Stimulated activated CD4-positive, alpha-beta T cell treated with anti-CD3 and anti-CD28 coated beads, Interleukin-2, amount 100 ng/mL, for 48 hours (primary cell): ENCODE measurements around the gene TLR7.

ENCODE experiments used
- DNase-seq, 2 donors: peaks; one replicate each; pipeline ENCODE4 v3.0.0-alpha.2; 2020

Gene TLR7

GRCh38 chrX:12891915-12892506 is 25.1 kb downstream of the TLR7 start:
- DNase-seq, result no peak

- DNase-seq, result no peak
Measured at GRCh38 chrX:12892716-12893115, 25.8 kb downstream of the TLR7 start.

- peak; percentile 18 to 22 for DNase-seq
Measured at GRCh38 chrX:12894074-12895030, 27.5 kb downstream of the TLR7 start.

- DNase-seq, result no peak
Measured at GRCh38 chrX:12895866-12896265, 29.0 kb downstream of the TLR7 start.

- DNase-seq, result no peak
Measured at GRCh38 chrX:12896935-12897334, 30.1 kb downstream of the TLR7 start.

- DNase-seq, result no peak
Measured at GRCh38 chrX:12898073-12898472, 31.2 kb downstream of the TLR7 start.

GRCh38 chrX:12899506-12899905 is 32.6 kb downstream of the TLR7 start:
- DNase-seq, result no peak

- peak; percentile 67 to 75 for DNase-seq
Measured at GRCh38 chrX:12901486-12901885, 34.6 kb downstream of the TLR7 start.

- DNase-seq, result no peak
Measured at GRCh38 chrX:12903646-12904045, 36.8 kb downstream of the TLR7 start.

GRCh38 chrX:12906046-12906761 is 39.3 kb downstream of the TLR7 start, which contains the start of gene TLR8:
TLR8 (plus strand) TSS chrX:12906620; CDS start chrX:12906707, 87 bp downstream.
- DNase-seq, result no peak

GRCh38 chrX:12910423-12911121 is 43.7 kb downstream of the TLR7 start:
- DNase-seq, result no peak

- DNase-seq, result no peak
Measured at GRCh38 chrX:12911122-12911470, 44.2 kb downstream of the TLR7 start.

GRCh38 chrX:12912791-12913482 is 46.1 kb downstream of the TLR7 start:
- no peak for DNase-seq

- DNase-seq, result no peak
Measured at GRCh38 chrX:12917753-12918152, 50.9 kb downstream of the TLR7 start.

- DNase-seq, result no peak
Measured at GRCh38 chrX:12919051-12919450, 52.2 kb downstream of the TLR7 start.

- DNase-seq, result no peak
Measured at GRCh38 chrX:12919620-12920019, 52.7 kb downstream of the TLR7 start.

GRCh38 chrX:12920990-12921389 is 54.1 kb downstream of the TLR7 start:
- no peak for DNase-seq

- DNase-seq, result no peak
Measured at GRCh38 chrX:12921886-12922598, 55.2 kb downstream of the TLR7 start.

GRCh38 chrX:12922599-12922919 is 55.7 kb downstream of the TLR7 start:
- no peak for DNase-seq

GRCh38 chrX:12929701-12930100 is 62.8 kb downstream of the TLR7 start:
- no peak for DNase-seq

- DNase-seq, result no peak
Measured at GRCh38 chrX:12930150-12930549, 63.3 kb downstream of the TLR7 start.

- DNase-seq, result no peak
Measured at GRCh38 chrX:12932244-12932643, 65.4 kb downstream of the TLR7 start.
